RCC 7860 (cell line): ENCODE measurements around the gene USP6NL.

Experiments used
- DNase-seq: peaks from one replicate; pipeline ENCODE4 v3.0.0-alpha.2; 2015; ENCODE audit warnings: low spot score
- FAIRE-seq: peaks from 2 replicates; lab custom pipeline; 2012; peaks lifted over from hg19 to GRCh38; lab: Jason Lieb, UNC

USP6NL gene

GRCh38 chr10:11594589-11595394 is 16.7 kb downstream of the USP6NL start:
- DNase-seq (no peak), FAIRE-seq (no peak)

- FAIRE-seq, result no peak
Observed at GRCh38 chr10:11593612-11594011, 17.8 kb downstream of the USP6NL start.

GRCh38 chr10:11589738-11590137 is 21.7 kb downstream of the USP6NL start:
- no peak for FAIRE-seq
- no peak for DNase-seq

More at GRCh38 chr10:11593612-11594011, 17.8 kb downstream of the USP6NL start:
- no peak for DNase-seq

GRCh38 chr10:11588873-11589574 is 22.4 kb downstream of the USP6NL start:
- DNase-seq, result no peak
- no peak for FAIRE-seq

- DNase-seq (no peak), FAIRE-seq (no peak)
Observed at GRCh38 chr10:11587722-11588259, 23.7 kb downstream of the USP6NL start.

- DNase-seq, result no peak
- peak; percentile 71 for FAIRE-seq
Observed at GRCh38 chr10:11586170-11586569, 25.3 kb downstream of the USP6NL start.

- no peak for FAIRE-seq
- DNase-seq, result no peak
Observed at GRCh38 chr10:11581213-11581612, 30.2 kb downstream of the USP6NL start.

- FAIRE-seq (no peak), DNase-seq (no peak)
Observed at GRCh38 chr10:11579885-11580284, 31.6 kb downstream of the USP6NL start.

GRCh38 chr10:11578802-11579255 is 32.6 kb downstream of the USP6NL start:
- FAIRE-seq (no peak), DNase-seq (no peak)

- no peak for FAIRE-seq
- no peak for DNase-seq
Observed at GRCh38 chr10:11576092-11576809, 35.2 kb downstream of the USP6NL start.

GRCh38 chr10:11573497-11573896 is 38.0 kb downstream of the USP6NL start:
- DNase-seq (no peak), FAIRE-seq (no peak)

GRCh38 chr10:11570751-11571150 is 40.7 kb downstream of the USP6NL start:
- DNase-seq, result no peak
- no peak for FAIRE-seq

GRCh38 chr10:11569471-11569870 is 42.0 kb downstream of the USP6NL start:
- no peak for FAIRE-seq
- no peak for DNase-seq

GRCh38 chr10:11568578-11568977 is 42.9 kb downstream of the USP6NL start:
- DNase-seq (no peak), FAIRE-seq (no peak)

- no peak for FAIRE-seq
Observed at GRCh38 chr10:11564741-11565140, 46.7 kb downstream of the USP6NL start.

GRCh38 chr10:11563936-11564335 is 47.5 kb downstream of the USP6NL start:
- DNase-seq (no peak), FAIRE-seq (no peak)

More at GRCh38 chr10:11564741-11565140, 46.7 kb downstream of the USP6NL start:
- no peak for DNase-seq

- no peak for FAIRE-seq
Observed at GRCh38 chr10:11562888-11563287, 48.6 kb downstream of the USP6NL start.

GRCh38 chr10:11560076-11560709 is 51.3 kb downstream of the USP6NL start:
- DNase-seq (peak; percentile 33), FAIRE-seq (peak; percentile 87)

More at GRCh38 chr10:11562888-11563287, 48.6 kb downstream of the USP6NL start:
- DNase-seq, result no peak

GRCh38 chr10:11557967-11558366 is 53.5 kb downstream of the USP6NL start:
- no peak for DNase-seq
- no peak for FAIRE-seq

GRCh38 chr10:11557513-11557912 is 53.9 kb downstream of the USP6NL start:
- DNase-seq (no peak), FAIRE-seq (no peak)

- FAIRE-seq (no peak), DNase-seq (no peak)
Observed at GRCh38 chr10:11555556-11555955, 55.9 kb downstream of the USP6NL start.
